HG02943 (cell line): ENCODE measurements around the gene HIP1R.
"Not testable (repeated sequence)": the region's sequence is repeated elsewhere in the genome, so short reads cannot be mapped to it uniquely, and the experiment has no call there.

ENCODE experiments used
- ATAC-seq: cut with Tn5 transposase; IDR thresholded peaks from one replicate; pipeline ENCODE4 v1.9.1; 2021; ENCODE audit warnings: mild to moderate bottlenecking, low read depth, moderate library complexity; ENCODE audit not compliant: unreplicated experiment

HIP1R gene

GRCh38 chr12:122834921-122835749 is at the start of gene HIP1R:
Gene HIP1R (plus strand): TSS chr12:122835457. CDS start chr12:122835551, 94 bp downstream.
- ATAC-seq, result no peak

- no peak for ATAC-seq
These were observed 49.8 kb upstream of the HIP1R start for GRCh38 chr12:122785503-122785902.

GRCh38 chr12:122788387-122788786 is 46.9 kb upstream of the HIP1R start:
- no peak for ATAC-seq

GRCh38 chr12:122789637-122790036 is 45.6 kb upstream of the HIP1R start:
- no peak for ATAC-seq

GRCh38 chr12:122790393-122791075 is 44.7 kb upstream of the HIP1R start:
- ATAC-seq, result no peak

- ATAC-seq, result no peak
These were observed 41.6 kb upstream of the HIP1R start for GRCh38 chr12:122793685-122794106.

GRCh38 chr12:122795807-122796206 is 39.5 kb upstream of the HIP1R start:
- no peak for ATAC-seq

- ATAC-seq, result no peak
These were observed 35.5 kb upstream of the HIP1R start for GRCh38 chr12:122799641-122800243.

GRCh38 chr12:122803937-122804336 is 31.3 kb upstream of the HIP1R start:
- no peak for ATAC-seq

GRCh38 chr12:122804957-122805356 is 30.3 kb upstream of the HIP1R start:
- not testable (repeated sequence) for ATAC-seq

GRCh38 chr12:122807651-122808050 is 27.6 kb upstream of the HIP1R start:
- ATAC-seq, result no peak

- no peak for ATAC-seq
These were observed 23.5 kb upstream of the HIP1R start for GRCh38 chr12:122811777-122812176.

- ATAC-seq, result no peak
These were observed 21.9 kb upstream of the HIP1R start for GRCh38 chr12:122813310-122813713.

- ATAC-seq, result no peak
These were observed 16.0 kb upstream of the HIP1R start for GRCh38 chr12:122819209-122819785.

GRCh38 chr12:122820138-122820537 is 15.1 kb upstream of the HIP1R start:
- ATAC-seq, result no peak

GRCh38 chr12:122820838-122821271 is 14.4 kb upstream of the HIP1R start:
- no peak for ATAC-seq

GRCh38 chr12:122823429-122823828 is 11.8 kb upstream of the HIP1R start:
- no peak for ATAC-seq

GRCh38 chr12:122825773-122826724 is 9.2 kb upstream of the HIP1R start:
- ATAC-seq, result no peak

- no peak for ATAC-seq
These were observed 8.0 kb upstream of the HIP1R start for GRCh38 chr12:122827258-122827657.
